Fibroblast of pulmonary artery (primary cell): ENCODE data around the gene GNG7.
A peak's percentile ranks its signal among the peaks of the same experiment; 100 is the strongest.

Source experiments
- DNase-seq: peaks from one replicate; pipeline ENCODE4 v3.0.0-alpha.2; 2010; ENCODE audit warnings: low read depth
- H3K4me3 ChIP-seq: replicated peaks from 2 replicates; pipeline ENCODE4 v1.5.1; 2011; ENCODE audit warnings: low read depth, mild to moderate bottlenecking, control low read depth, low read length, moderate library complexity
- CTCF ChIP-seq: IDR thresholded peaks from 2 replicates; pipeline ENCODE4 v1.5.1; 2011; ENCODE audit warnings: mild to moderate bottlenecking, control low read depth, low read length, inconsistent platforms; ENCODE audit errors: missing control alignments

Gene GNG7

GRCh38 chr19:2702170-2703076 is at the start of gene GNG7:
Gene GNG7 (minus strand): TSS chr19:2702694. CDS start chr19:2520688, 182,006 bp downstream.
- DNase-seq: peak; percentile 81
- TF ChIP-seq CTCF: no peak
- H3K4me3 ChIP-seq: peak within 1 kb of the TSS; percentile 48

- no peak for DNase-seq
- no peak overlapping the region for H3K4me3 ChIP-seq
- no peak for TF ChIP-seq CTCF
Measured at GRCh38 chr19:2751438-2751830, 48.9 kb upstream of the GNG7 start.

GRCh38 chr19:2750808-2751437 is 48.4 kb upstream of the GNG7 start:
- no peak for TF ChIP-seq CTCF
- H3K4me3 ChIP-seq: no peak overlapping the region
- no peak for DNase-seq

GRCh38 chr19:2747349-2747748 is 44.9 kb upstream of the GNG7 start:
- TF ChIP-seq CTCF: no peak
- H3K4me3 ChIP-seq: no peak overlapping the region
- no peak for DNase-seq

DNA sequence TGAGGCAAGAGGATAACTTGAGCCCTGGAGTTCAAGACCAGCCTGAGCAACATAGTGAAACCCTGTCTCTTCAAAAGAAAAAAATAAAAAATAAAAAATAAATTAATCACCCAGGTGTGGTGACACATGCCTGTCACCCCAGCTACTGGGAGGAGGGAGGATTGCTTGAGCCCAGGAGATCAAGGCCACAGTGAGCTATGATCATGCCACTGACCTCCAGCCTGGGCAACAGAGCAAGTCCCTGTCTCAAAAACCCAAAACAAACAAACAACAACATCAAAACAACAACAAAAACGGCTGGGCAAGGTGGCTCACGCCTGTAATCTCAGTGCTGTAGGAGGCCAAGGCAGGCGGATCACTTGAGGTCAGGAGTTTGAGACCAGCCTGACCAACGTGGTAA is 41.6 kb upstream of the GNG7 start:
- H3K4me3 ChIP-seq: no peak overlapping the region
- TF ChIP-seq CTCF: no peak
- no peak for DNase-seq

DNA sequence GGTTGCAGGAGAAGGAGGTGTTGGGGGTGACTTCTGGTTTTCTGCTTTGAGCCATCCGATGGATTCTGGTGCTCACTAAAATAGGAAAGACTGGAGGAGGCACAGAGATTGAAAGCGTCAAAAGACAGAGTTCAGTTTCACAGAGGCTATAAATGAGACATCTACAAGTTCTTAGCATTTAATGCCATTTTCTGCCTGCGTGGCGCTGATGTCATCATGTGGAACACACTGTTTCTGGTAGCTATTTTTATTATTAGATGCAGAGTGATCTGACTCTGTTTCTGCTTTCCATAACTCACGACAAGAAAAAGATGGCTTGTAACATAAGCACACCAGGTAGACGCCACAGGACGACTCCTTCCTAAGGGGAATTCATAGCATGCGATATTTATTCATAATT is 40.6 kb upstream of the GNG7 start:
- no peak for TF ChIP-seq CTCF
- H3K4me3 ChIP-seq: no peak overlapping the region
- no peak for DNase-seq
